ENCODE measurements around the gene ZNF750.

DNA sequence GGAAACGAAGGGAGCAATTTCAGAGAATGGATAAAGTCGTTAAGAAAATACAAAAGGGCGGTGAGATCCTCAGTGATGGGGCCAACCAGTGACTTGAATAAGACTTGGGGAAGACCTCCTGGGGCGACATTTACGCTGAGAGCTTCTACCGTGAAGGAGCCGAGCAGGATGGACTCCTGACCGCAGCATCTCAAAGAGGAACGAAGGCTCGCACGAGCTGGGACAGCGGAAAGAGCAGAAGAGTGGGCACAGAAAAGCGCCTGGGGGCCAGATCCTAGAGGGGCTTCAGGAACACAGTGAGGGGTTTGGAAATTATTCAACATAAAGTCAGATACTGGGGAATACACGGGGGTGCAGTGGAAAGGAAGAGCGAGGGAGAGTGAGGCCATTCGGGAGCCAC lies 17.5 kb downstream of the ZNF750 start:
- TF ChIP-seq, protein P1, sequence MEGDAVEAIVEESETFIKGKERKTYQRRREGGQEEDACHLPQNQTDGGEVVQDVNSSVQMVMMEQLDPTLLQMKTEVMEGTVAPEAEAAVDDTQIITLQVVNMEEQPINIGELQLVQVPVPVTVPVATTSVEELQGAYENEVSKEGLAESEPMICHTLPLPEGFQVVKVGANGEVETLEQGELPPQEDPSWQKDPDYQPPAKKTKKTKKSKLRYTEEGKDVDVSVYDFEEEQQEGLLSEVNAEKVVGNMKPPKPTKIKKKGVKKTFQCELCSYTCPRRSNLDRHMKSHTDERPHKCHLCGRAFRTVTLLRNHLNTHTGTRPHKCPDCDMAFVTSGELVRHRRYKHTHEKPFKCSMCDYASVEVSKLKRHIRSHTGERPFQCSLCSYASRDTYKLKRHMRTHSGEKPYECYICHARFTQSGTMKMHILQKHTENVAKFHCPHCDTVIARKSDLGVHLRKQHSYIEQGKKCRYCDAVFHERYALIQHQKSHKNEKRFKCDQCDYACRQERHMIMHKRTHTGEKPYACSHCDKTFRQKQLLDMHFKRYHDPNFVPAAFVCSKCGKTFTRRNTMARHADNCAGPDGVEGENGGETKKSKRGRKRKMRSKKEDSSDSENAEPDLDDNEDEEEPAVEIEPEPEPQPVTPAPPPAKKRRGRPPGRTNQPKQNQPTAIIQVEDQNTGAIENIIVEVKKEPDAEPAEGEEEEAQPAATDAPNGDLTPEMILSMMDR (conservative IDR thresholded peaks at IDR 0.05) = no peak
- no peak for TF ChIP-seq ZFX (IDR thresholded peaks at IDR 0.05)

All from C4-2B (cell line).